Lung (tissue), 12 donors: ENCODE results near the gene COPS7B. TPM values are rescaled to one million over a fixed set of nuclear protein-coding genes. Genes with fewer than 3 reads are reported as not detected.

ENCODE experiments used
- ATAC-seq: fragments of 200-7000 bp; cut with Tn5 transposase; one replicate; pipeline ENCODE4 v1.9.1; 2020; ENCODE audit warnings: moderate number of reproducible peaks; ENCODE audit not compliant: insufficient read depth, low FRiP score
- DNase-seq, 3 donors: peaks; one replicate each; pipeline ENCODE4 v3.0.0-alpha.2; 2013 to 2017
- H3K27ac ChIP-seq, 2 donors: one replicate each; pipeline ENCODE4 v1.5.1; 2013; ENCODE audit warnings: mild to moderate bottlenecking in 2 of 2, moderate library complexity in 2 of 2, control low read depth in 1 of 2, inconsistent platforms in 1 of 2, low read depth in 1 of 2, low read length in 1 of 2
- H3K27me3 ChIP-seq, 3 donors: one replicate each; pipeline ENCODE4 v1.5.1; 2013; ENCODE audit warnings: low read length in 2 of 3; ENCODE audit not compliant: control insufficient read depth in 3 of 3, insufficient read depth in 3 of 3
- H3K36me3 ChIP-seq, 4 donors: one replicate each; pipeline ENCODE4 v1.5.1; 2013; ENCODE audit warnings: low read length in 4 of 4, mild to moderate bottlenecking in 1 of 4, moderate library complexity in 1 of 4; ENCODE audit not compliant: control insufficient read depth in 4 of 4, insufficient read depth in 4 of 4
- H3K4me1 ChIP-seq, 5 donors: one replicate each; pipeline ENCODE4 v1.5.1; 2013; ENCODE audit warnings: low read length in 5 of 5, mild to moderate bottlenecking in 2 of 5, moderate library complexity in 1 of 5; ENCODE audit not compliant: control insufficient read depth in 5 of 5, insufficient read depth in 5 of 5
- H3K4me3 ChIP-seq: one replicate; pipeline ENCODE4 v1.5.1; 2013; ENCODE audit warnings: mild to moderate bottlenecking, control low read depth, moderate library complexity
- H3K9ac ChIP-seq, 2 donors: one replicate each; pipeline ENCODE4 v1.5.1; 2013; ENCODE audit warnings: low read length in 2 of 2, control low read depth in 1 of 2; ENCODE audit not compliant: insufficient read depth in 1 of 2
- H3K9me3 ChIP-seq, 4 donors: one replicate each; pipeline ENCODE4 v1.5.1; 2013; ENCODE audit warnings: low read length in 3 of 4, mild to moderate bottlenecking in 1 of 4, moderate library complexity in 1 of 4; ENCODE audit not compliant: control insufficient read depth in 4 of 4, insufficient read depth in 3 of 4
- WGBS, 2 donors: extraction: QIAGEN DNeasy Blood & Tissue Kit; methylation state at CpG; one replicate each; pipeline ENCODE4 v1.1.7; 2013; 5-methylcytosine and 5-hydroxymethylcytosine counted together
- polyA plus RNA-seq, 2 donors: library from polyadenylated mRNA; stranded (reverse); fragments of 200-250 nt; gene quantifications; one replicate each; pipeline ENCODE4 v1.2.1, GENCODE V29; 2013
- total RNA-seq, 2 donors: library from RNA; depleted of rRNA in 1 of 2; stranded (reverse); fragments of >200 nt in 1 of 2; gene quantifications; one replicate each; pipeline ENCODE4 v1.2.1, GENCODE V29; 2014 to 2021
- TF ChIP-seq, protein P1 (sequence below): IDR thresholded peaks from 2 replicates; pipeline ENCODE4 v1.5.1; 2012; ENCODE audit warnings: mild to moderate bottlenecking; ENCODE audit errors: control extremely low read depth, extremely low read depth
- donor health status: control.
- donor health status: control.
- donor health status: Bipolar disorder and iron deficiency.
- donor health status: healthy.
- donor health status: DM: yes; HTN: yes; CAD: no.

The COPS7B gene
- total and polyA plus RNA-seq, 4 donors, result 19.5 to 39.4 (median 23.1) TPM

GRCh38 chr2:231765496-231765929 lies 20.7 kb upstream of the COPS7B start:
- DNase-seq (no peak), ATAC-seq (no peak)
- Histone ChIP-seq H3K4me1 (no peaks in the 10 kb centered on the region), H3K36me3 (peaks cover 0 to 2% (median 0%) of the 10 kb centered on the region in 4 donors), H3K4me3 (no peak overlapping the region), H3K9me3 (no peaks in the 10 kb centered on the region), H3K9ac (no peak overlapping the region), H3K27ac (no peak overlapping the region), H3K27me3 (no peaks in the 10 kb centered on the region)
- TF ChIP-seq, protein P1, sequence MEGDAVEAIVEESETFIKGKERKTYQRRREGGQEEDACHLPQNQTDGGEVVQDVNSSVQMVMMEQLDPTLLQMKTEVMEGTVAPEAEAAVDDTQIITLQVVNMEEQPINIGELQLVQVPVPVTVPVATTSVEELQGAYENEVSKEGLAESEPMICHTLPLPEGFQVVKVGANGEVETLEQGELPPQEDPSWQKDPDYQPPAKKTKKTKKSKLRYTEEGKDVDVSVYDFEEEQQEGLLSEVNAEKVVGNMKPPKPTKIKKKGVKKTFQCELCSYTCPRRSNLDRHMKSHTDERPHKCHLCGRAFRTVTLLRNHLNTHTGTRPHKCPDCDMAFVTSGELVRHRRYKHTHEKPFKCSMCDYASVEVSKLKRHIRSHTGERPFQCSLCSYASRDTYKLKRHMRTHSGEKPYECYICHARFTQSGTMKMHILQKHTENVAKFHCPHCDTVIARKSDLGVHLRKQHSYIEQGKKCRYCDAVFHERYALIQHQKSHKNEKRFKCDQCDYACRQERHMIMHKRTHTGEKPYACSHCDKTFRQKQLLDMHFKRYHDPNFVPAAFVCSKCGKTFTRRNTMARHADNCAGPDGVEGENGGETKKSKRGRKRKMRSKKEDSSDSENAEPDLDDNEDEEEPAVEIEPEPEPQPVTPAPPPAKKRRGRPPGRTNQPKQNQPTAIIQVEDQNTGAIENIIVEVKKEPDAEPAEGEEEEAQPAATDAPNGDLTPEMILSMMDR, result no peak

DNA sequence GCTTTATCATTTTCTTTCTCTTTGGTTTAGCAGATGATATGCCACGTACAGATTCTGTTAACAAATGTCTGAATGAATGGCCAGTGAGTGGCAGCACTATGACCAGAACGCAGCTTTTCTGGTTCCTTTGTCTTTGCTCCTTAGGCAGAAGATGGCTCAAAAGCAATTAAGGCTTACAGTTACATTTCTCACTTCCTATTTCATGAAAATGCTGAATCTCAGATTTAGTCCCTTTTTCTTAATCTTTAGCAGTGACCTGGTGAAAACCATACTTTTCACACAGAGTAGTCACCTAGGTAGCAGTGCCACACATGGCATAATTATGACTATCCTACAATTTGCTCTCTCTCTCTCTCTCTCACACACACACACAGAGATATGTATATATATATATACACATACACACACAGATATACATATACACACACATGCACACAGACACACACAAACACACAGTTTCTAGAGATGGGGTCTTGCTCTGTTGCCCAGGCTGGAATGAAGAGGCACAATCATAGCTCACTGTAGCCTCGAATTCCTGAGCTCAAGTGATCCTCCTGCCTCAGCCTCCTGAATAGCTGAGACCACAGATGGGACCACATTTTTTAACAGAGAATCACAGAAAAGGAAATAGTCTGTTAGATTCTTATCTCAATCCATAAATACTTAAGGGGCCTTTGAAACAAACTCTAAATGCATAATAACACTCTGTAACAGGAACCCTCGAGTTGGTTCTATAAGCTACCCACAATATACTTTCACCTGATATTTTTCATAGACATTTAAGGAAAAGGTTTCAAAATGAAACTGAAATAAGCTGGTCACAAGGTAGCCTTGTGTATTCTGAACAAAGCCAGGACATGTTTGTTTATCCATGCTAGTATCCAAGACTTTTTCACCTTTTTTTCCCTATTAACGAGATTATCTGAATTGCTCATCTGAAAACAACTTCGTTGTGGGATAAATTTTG lies 16.8 kb upstream of the COPS7B start:
- H3K9me3 ChIP-seq, result no peaks in the 10 kb centered on the region
- no peak overlapping the region for H3K4me3 ChIP-seq
- H3K9ac ChIP-seq, result no peak overlapping the region
- no peak overlapping the region for H3K27ac ChIP-seq
- ATAC-seq (no peak), DNase-seq (no peak)
- H3K4me1 ChIP-seq, result no peaks in the 10 kb centered on the region
- H3K27me3 ChIP-seq, result no peaks in the 10 kb centered on the region
- 72% methylated on average over 6 of the region's 6 CpGs for WGBS, 2 donors
- no peaks in the 10 kb centered on the region for H3K36me3 ChIP-seq
- TF ChIP-seq, protein P1, result no peak

DNA sequence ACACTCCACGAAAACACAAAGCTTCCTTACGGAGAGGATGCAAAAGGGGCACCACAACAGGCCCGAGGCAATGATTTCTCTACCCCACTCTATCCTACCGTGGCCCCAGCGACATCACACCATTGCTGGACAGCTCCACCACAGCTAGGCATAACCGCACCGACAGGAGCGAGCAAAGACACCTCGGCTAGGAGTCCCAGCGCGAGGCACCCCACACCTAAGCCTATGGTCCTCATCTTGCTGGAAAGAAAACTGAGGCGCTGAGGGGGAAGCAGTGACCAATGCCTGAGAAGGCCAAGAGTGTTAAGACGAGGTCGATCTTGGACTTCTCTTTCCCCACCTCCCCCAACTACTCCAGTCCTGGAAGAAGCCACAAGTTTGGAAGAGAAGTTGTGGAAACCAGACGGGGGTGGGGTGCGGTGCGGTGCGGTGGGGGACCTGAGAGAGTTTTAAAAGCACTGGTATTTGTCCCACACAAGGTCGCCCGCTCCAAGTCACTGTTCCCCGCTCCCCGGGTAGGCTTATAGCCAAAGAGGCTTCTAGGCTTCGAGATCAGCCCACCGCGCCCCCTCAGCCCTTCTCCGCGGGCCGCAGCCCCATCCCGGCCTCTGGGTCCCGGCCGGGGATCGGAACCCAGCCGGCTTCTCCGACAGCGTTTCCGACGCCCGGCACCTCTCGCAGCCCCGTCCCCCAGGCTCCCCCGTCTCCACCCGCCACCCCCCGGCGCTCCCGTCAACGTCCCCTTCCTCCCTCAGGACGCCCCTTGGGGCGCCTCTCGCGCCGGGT lies 5.9 kb upstream of the COPS7B start:
- no peak for ATAC-seq
- WGBS, 2 donors, result 7 to 8% methylated on average over 49 to 51 of the region's 51 CpGs
- Histone ChIP-seq H3K27ac (peak overlapping the region in 1 of 2 donors; percentile 58), H3K4me3 (peak overlapping the region; percentile 84), H3K9ac (peak overlapping the region in 1 of 2 donors; percentile 8), H3K9me3 (no peaks in the 10 kb centered on the region), H3K36me3 (peaks cover 0 to 3% (median under 1%) of the 10 kb centered on the region in 4 donors), H3K27me3 (no peaks in the 10 kb centered on the region), H3K4me1 (peaks cover 5 to 24% (median 12%) of the 10 kb centered on the region in 5 donors)
- DNase-seq, result peak; percentile 28 to 35 (median 35)
- TF ChIP-seq, protein P1, result no peak
